Keratinocyte (primary cell): Measurements from ENCODE around the gene LSM14B. TPM values are rescaled to one million over a fixed set of nuclear protein-coding genes. Genes with fewer than 3 reads are reported as not detected.
A peak's percentile ranks its signal among the peaks of the same experiment; 100 is the strongest.

Experiments used
- DNase-seq: peaks from one replicate; pipeline ENCODE4 v3.0.0-alpha.2; 2011; ENCODE audit warnings: low read depth, missing footprints, low spot score
- FAIRE-seq: peaks from 2 replicates; lab custom pipeline; 2011; peaks lifted over from hg19 to GRCh38; lab: Jason Lieb, UNC
- H2AFZ ChIP-seq: 2 replicates; pipeline ENCODE4 v1.6.0; 2012; ENCODE audit warnings: low read length, control low read depth, inconsistent platforms; ENCODE audit not compliant: control insufficient read depth
- H3K27ac ChIP-seq: 2 replicates; pipeline ENCODE4 v1.5.1; 2011; ENCODE audit warnings: low read length; ENCODE audit not compliant: control insufficient read depth, insufficient read depth
- H3K27me3 ChIP-seq: 3 replicates; pipeline ENCODE4 v1.6.0; 2011; ENCODE audit warnings: low read length; ENCODE audit not compliant: control insufficient read depth, insufficient read depth; ENCODE audit errors: extremely low read depth
- H3K36me3 ChIP-seq, 2 experiments: 2 replicates in 1 of 2; 3 replicates in 1 of 2; pipeline ENCODE4 v1.5.1; 2011; ENCODE audit warnings: low read length in 2 of 2, mild to moderate bottlenecking in 1 of 2; ENCODE audit not compliant: control insufficient read depth in 2 of 2, insufficient read depth in 2 of 2; ENCODE audit errors: extremely low read depth in 1 of 2
- H3K4me1 ChIP-seq: 3 replicates; pipeline ENCODE4 v1.5.1; 2011; ENCODE audit warnings: low read length; ENCODE audit not compliant: control insufficient read depth, insufficient read depth; ENCODE audit errors: extremely low read depth
- H3K4me2 ChIP-seq: 3 replicates; pipeline ENCODE4 v1.6.0; 2011; ENCODE audit warnings: low read depth, low read length; ENCODE audit not compliant: control insufficient read depth, insufficient read depth; ENCODE audit errors: extremely low read depth
- H3K4me3 ChIP-seq, 3 experiments: fragments of 200-600 bp in 1 of 3; sonication (generic) in 1 of 3; 2 replicates in 2 of 3; 3 replicates in 1 of 3; pipeline ENCODE4 v1.5.1; 2011 to 2016; ENCODE audit warnings: low read length in 3 of 3, mild to moderate bottlenecking in 3 of 3, control low read depth in 2 of 3, inconsistent platforms in 1 of 3, low read depth in 1 of 3, mixed read lengths in 1 of 3, mixed run types in 1 of 3, moderate library complexity in 1 of 3; ENCODE audit not compliant: control insufficient read depth in 2 of 3, insufficient read depth in 2 of 3; ENCODE audit errors: extremely low read depth in 1 of 3
- H3K79me2 ChIP-seq: 2 replicates; pipeline ENCODE4 v1.6.0; 2012; ENCODE audit warnings: low read length; ENCODE audit not compliant: control insufficient read depth, insufficient read depth
- H3K9ac ChIP-seq: 3 replicates; pipeline ENCODE4 v1.6.0; 2011; ENCODE audit warnings: low read length; ENCODE audit not compliant: control insufficient read depth, insufficient read depth; ENCODE audit errors: extremely low read depth
- H3K9me1 ChIP-seq: 3 replicates; pipeline ENCODE4 v1.6.0; 2011; ENCODE audit warnings: low read length; ENCODE audit not compliant: control insufficient read depth, insufficient read depth; ENCODE audit errors: extremely low read depth
- H3K9me3 ChIP-seq: 2 replicates; pipeline ENCODE4 v1.5.1; 2012; ENCODE audit warnings: low read depth, low read length; ENCODE audit not compliant: control insufficient read depth
- H4K20me1 ChIP-seq: 3 replicates; pipeline ENCODE4 v1.6.0; 2011; ENCODE audit warnings: low read length; ENCODE audit not compliant: control insufficient read depth, insufficient read depth; ENCODE audit errors: extremely low read depth
- CTCF ChIP-seq, 3 experiments: IDR thresholded peaks in 1 of 3; conservative IDR thresholded peaks in 1 of 3; optimal IDR thresholded peaks in 1 of 3; 2 replicates in 2 of 3; 3 replicates in 1 of 3; pipeline versions ENCODE3 to v1.5.1; 2011; ENCODE audit warnings: low read length in 3 of 3, mild to moderate bottlenecking in 3 of 3, moderate library complexity in 2 of 3, control low read depth in 1 of 3, inconsistent platforms in 1 of 3; ENCODE audit not compliant: insufficient read depth in 2 of 3; ENCODE audit errors: extremely low read depth in 1 of 3
- EZH2 ChIP-seq: IDR thresholded peaks from one replicate; pipeline ENCODE4 v1.6.1; 2012; ENCODE audit warnings: inconsistent platforms, mild to moderate bottlenecking, low read length, moderate library complexity
- dilution Hi-C: fragments of 300-500 bp; cut with MboI; formaldehyde crosslinking; loops from one replicate; pipeline ENCODE4 v1.7.0; 2020; ENCODE audit warnings: low sequenced_read_pairs; ENCODE audit not compliant: extremely low pct_ligation_motif_present
- polyA plus RNA-seq, 5 experiments: library from polyadenylated mRNA; depleted of rRNA in 3 of 5; stranded (reverse) in 3 of 5; stranded (forward) in 1 of 5; unstranded in 1 of 5; fragments of >200 nt; gene quantifications; 1 replicate in 1 of 5; 2 replicates in 3 of 5; 3 replicates in 1 of 5; pipeline versions ENCODE4 v1.2.1 to v1.2.3, GENCODE V29; 2011 to 2012; ENCODE audit warnings: missing spikeins in 2 of 5, low read depth in 1 of 5, low replicate concordance in 1 of 5

Gene LSM14B
- polyA plus RNA-seq, 1 donor (not counting 4 experiments of a cell fraction or from before 2014, with no cell fraction given): 21.7 TPM

- Histone ChIP-seq H3K27ac (no peak overlapping the region), H3K27me3 (no peaks in the 10 kb centered on the region), H3K9me1 (peaks cover 5% of the 10 kb centered on the region), H3K9me3 (no peaks in the 10 kb centered on the region), H3K4me3 (no peak overlapping the region), H3K4me2 (no peak overlapping the region), H3K79me2 (peaks cover 45% of the 10 kb centered on the region), H2AFZ (no peak overlapping the region), H4K20me1 (peaks cover 27% of the 10 kb centered on the region), H3K9ac (no peak overlapping the region), H3K36me3 (peaks cover 8 to 10% of the 10 kb centered on the region in 2 experiments), H3K4me1 (peaks cover 32% of the 10 kb centered on the region)
- no peak for FAIRE-seq
- no peak for DNase-seq
- dilution Hi-C loops: no loop called here
- no peak for TF ChIP-seq CTCF (optimal IDR thresholded peaks at IDR 0.05 in 1 of 3, IDR thresholded peaks at IDR 0.05 in 1 of 3, conservative IDR thresholded peaks at IDR 0.05 in 1 of 3; ENCODE audit: extremely low read depth in 1 of 3, insufficient read depth in 2 of 3, low read length in 3 of 3)
Measured at GRCh38 chr20:62156254-62156556, 33.9 kb downstream of the LSM14B start.

GRCh38 chr20:62156592-62157386 is 34.5 kb downstream of the LSM14B start:
- no peaks in the 10 kb centered on the region for H3K27me3 ChIP-seq
- no peak overlapping the region for H3K4me3 ChIP-seq
- dilution Hi-C loops: no loop called here
- H3K4me2 ChIP-seq: no peak overlapping the region
- H3K9me1 ChIP-seq: peaks cover 5% of the 10 kb centered on the region
- H3K4me1 ChIP-seq: peaks cover 37% of the 10 kb centered on the region
- no peak for DNase-seq
- peaks cover 8 to 13% of the 10 kb centered on the region in 2 experiments for H3K36me3 ChIP-seq
- H3K27ac ChIP-seq: no peak overlapping the region
- H4K20me1 ChIP-seq: peaks cover 25% of the 10 kb centered on the region
- TF ChIP-seq EZH2: no peak
- TF ChIP-seq CTCF (optimal IDR thresholded peaks at IDR 0.05 in 1 of 3, IDR thresholded peaks at IDR 0.05 in 1 of 3, conservative IDR thresholded peaks at IDR 0.05 in 1 of 3; ENCODE audit: extremely low read depth in 1 of 3, insufficient read depth in 2 of 3, low read length in 3 of 3): peak; percentile 58 to 79 (median 74)
- no peaks in the 10 kb centered on the region for H3K9me3 ChIP-seq
- no peak for FAIRE-seq
- H3K9ac ChIP-seq: no peak overlapping the region
- no peak overlapping the region for H2AFZ ChIP-seq
- H3K79me2 ChIP-seq: peaks cover 40% of the 10 kb centered on the region
